T-helper 1 cell treated with Interleukin-12 subunit alpha and Interleukin-12 subunit beta and Interleukin-4 antibody, amounts not matched to agents 30 μg/mL and 1 μg/mL, for 36 hours (primary cell): ENCODE data around the gene DENND4A.

Source experiments
- H3K27ac Mint-ChIP-seq: one replicate; pipeline ENCODE4 v1.8.0; 2021; ENCODE audit warnings: mild to moderate bottlenecking, mixed read lengths
- H3K27me3 Mint-ChIP-seq: one replicate; pipeline ENCODE4 v1.8.0; 2021; ENCODE audit warnings: low read depth, mixed read lengths
- H3K36me3 Mint-ChIP-seq: one replicate; pipeline ENCODE4 v1.8.0; 2021; ENCODE audit warnings: low read depth, mixed read lengths
- H3K4me1 Mint-ChIP-seq: one replicate; pipeline ENCODE4 v1.8.0; 2021; ENCODE audit warnings: low read depth, mixed read lengths
- H3K4me3 Mint-ChIP-seq: one replicate; pipeline ENCODE4 v1.8.0; 2021; ENCODE audit warnings: mild to moderate bottlenecking, moderate library complexity, mixed read lengths
- H3K9me3 Mint-ChIP-seq: one replicate; pipeline ENCODE4 v1.8.0; 2021; ENCODE audit warnings: mixed read lengths

The DENND4A gene

DNA sequence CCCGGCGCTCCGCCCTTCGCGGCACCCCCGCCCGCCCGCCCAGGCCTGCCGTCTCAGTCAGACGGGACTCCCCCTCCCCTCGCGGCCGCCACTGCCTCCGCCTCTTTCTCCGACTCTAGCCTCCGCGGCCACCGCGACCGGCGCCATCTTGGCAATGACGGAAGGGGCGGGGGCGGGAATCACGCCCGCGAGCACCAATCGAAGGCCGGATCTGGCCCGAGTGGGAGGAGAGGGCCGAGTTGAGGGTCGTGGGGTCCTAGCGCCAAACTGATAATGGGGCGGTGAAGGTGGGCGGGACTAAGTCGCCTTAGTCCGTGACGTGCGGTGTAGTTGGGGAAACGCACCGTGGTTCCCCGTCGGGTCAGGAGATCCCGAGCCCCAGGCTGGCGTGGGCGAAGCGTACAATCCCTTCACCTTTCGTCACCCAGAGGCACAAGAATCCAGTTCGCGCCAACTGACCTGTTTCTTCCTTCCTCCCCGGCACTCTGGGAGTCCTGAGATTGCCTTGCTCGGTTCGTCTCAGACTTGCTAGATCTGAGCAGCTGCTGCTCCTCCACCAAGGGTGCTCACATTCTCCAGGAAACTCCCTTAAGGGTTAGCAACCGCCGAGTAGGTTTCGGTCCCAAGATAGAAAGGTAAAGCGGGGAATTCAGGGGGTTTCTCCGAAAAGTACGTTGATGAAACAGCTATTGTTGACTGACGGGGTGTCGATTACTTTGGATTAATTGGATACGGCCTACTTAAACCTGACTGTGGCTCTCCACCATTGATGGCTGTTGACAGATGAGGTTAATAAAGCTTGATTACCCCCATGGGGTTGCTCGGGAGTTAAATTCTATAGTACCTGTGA is at the start of gene DENND4A:
TSS of gene DENND4A (minus strand) at position 156 of the 850 bp plus-strand sequence. CDS start 35,843 bp downstream, outside the sequence.
- Mint-ChIP-seq H3K27ac (peak within 1 kb of the TSS; percentile 100), H3K9me3 (no peaks in the 10 kb centered on the region), H3K4me1 (peaks cover 53% of the 10 kb centered on the region), H3K36me3 (peaks cover 3% of the 10 kb centered on the region), H3K27me3 (no peaks in the 10 kb centered on the region), H3K4me3 (peak within 1 kb of the TSS; percentile 96)

DNA sequence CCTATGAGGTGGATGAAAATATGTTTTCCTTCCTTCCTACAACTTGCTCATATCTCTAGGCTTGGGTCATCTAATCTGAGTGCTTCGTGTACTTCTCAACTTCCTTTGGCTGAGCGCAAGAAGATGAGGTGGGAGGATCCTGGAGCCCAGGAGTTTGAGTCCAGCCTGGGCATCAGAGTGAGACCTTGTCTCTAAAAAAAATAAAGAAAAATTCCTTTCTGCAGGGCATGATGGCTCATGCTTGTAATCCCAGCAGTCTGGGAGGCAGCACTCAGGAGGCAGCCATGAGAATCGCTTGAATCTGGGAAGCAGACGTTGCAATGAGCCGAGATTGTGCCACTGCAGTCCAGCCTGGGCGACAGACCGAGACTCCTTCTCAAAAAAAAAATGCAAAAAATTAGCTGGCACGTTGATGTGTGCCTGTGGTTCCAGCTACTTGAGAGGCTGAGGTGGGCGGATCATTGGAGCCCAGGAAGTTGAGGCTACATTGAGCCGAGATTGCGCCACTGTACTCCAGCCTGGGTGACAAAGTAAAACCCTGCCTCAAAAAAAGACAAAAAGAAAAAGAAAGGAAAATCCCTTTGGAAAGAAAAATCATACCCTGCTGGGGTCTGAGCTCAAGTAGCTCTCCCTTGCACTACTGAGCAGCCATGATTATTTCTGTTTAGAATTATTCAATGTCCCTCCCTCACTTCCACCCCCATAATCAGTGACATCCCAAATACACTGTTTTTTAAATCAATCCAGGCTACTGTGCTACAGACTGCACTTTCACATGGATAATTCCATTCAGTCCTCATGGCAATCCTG is 49.2 kb upstream of the DENND4A start:
- Mint-ChIP-seq H3K36me3 (no peaks in the 10 kb centered on the region), H3K27ac (no peak overlapping the region), H3K9me3 (no peaks in the 10 kb centered on the region), H3K4me3 (no peak overlapping the region), H3K27me3 (peaks cover 8% of the 10 kb centered on the region), H3K4me1 (no peaks in the 10 kb centered on the region)

DNA sequence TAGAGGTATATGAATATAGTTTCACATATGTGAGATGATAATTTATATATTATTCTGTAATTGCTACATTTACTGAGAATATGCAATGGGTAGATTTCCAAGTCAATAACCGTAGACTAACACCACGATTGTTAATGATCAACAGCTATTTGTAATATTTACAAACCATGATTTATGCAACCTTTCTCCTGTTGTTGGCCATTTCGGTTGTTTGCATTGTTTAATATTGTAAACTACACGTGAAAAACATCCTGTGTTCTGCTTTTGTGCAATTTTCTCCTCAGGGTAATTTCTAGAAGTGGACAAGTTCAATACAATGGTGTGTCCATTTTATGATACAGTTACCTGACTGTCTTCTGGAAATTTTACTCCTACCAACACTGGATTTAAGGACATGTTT is 47.9 kb upstream of the DENND4A start:
- Mint-ChIP-seq H3K27ac (no peak overlapping the region), H3K27me3 (peaks cover 8% of the 10 kb centered on the region), H3K4me3 (no peak overlapping the region), H3K4me1 (peaks cover 2% of the 10 kb centered on the region), H3K36me3 (no peaks in the 10 kb centered on the region), H3K9me3 (no peaks in the 10 kb centered on the region)

DNA sequence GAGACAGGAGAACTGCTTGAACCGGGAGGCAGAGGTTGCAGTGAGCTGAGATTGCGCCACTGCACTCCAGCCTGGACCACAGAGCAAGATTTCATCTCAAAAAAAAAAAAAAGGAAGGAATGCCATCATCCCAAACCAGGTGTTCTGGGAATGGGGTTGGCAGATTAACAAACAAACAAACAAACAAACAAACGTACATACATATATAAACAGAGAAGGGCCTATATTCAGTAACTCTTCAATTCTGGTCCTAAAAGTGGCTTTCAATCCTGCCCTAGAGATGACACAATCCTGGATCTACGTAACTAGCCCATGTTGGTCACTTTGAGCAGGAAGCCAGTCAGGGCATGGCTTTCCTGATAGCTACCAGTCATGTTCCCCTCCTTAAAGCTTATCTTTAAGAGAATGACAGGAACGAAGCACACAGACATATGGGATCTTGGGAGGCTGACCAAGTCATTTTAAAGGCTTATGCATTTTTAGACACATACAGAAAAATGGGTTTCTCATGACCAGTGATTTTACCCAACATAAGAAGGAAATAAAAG is 47.3 kb upstream of the DENND4A start:
- Mint-ChIP-seq H3K36me3 (no peaks in the 10 kb centered on the region), H3K27me3 (peaks cover 8% of the 10 kb centered on the region), H3K27ac (no peak overlapping the region), H3K4me3 (no peak overlapping the region), H3K9me3 (no peaks in the 10 kb centered on the region), H3K4me1 (peaks cover 3% of the 10 kb centered on the region)

DNA sequence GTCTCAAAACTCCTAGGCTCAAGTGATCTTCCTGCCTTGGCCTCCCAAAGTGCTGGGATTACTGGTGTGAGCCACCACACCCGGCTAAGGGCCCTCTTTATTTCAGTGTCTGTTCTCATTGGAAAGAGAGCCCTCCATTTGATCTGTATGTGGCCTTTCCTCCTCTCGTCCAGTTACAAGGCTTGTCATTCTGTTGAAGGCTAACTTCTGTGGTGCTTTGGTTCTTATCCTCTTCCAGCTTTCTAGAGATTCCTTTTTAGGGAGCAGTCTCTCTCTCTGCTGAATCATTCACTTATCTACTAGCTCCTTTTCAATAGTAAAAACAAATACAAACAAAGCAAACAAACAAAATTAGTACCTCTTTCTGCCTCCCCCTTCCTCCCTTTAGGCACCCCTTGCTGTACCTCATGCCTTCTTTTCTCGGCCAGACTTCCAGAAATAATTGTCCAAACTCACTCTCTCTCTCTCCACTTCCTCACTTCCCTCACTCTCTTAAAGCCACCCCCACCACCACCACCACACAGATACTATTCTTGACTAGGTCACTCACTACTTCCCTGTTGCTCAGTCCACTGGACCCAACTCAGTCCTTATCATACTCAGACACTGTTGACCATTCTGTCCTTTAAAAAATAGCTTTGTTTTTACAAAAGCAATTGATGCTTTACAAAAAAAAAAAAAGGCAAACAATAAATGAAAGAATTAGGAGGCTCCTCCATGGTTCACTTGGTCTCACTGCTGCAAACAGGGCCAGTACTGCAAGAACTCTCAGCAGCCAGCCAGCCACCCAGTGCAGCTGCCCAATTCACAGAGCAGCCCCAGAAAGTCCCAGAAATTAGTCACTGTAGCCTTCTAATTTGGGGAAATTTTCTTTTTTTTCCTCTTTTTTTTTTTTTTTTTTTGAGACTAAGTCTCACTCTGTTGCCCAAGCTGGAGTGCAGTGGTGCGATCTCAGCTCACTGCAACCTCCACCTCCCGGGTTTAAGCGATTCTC is 45.5 kb upstream of the DENND4A start:
- peaks cover 19% of the 10 kb centered on the region for H3K4me1 Mint-ChIP-seq
- no peaks in the 10 kb centered on the region for H3K9me3 Mint-ChIP-seq
- peak overlapping the region; percentile 23 for H3K27ac Mint-ChIP-seq
- H3K36me3 Mint-ChIP-seq = no peaks in the 10 kb centered on the region
- H3K27me3 Mint-ChIP-seq = peaks cover 4% of the 10 kb centered on the region
- no peak overlapping the region for H3K4me3 Mint-ChIP-seq

DNA sequence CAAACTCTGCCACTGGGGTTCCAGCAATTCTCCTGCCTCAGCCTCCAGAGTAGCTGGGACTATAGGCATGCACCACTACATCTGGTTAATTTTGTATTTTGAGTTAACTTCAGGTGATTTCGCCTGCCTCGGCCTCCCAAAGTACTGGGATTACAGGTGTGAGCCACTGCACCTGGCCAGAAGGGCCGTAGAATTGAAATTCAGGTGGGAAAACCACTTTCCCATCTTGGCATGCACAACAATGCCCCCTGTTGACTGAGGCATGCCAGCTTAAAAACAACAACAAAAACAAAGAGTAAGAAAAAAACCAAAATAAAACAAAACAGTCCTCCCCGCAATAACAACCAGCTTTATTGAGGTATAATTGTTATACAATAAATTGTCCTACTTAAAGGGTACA is 44.6 kb upstream of the DENND4A start:
- Mint-ChIP-seq H3K4me1 (peaks cover 25% of the 10 kb centered on the region), H3K27me3 (peaks cover 4% of the 10 kb centered on the region), H3K27ac (no peak overlapping the region)

DNA sequence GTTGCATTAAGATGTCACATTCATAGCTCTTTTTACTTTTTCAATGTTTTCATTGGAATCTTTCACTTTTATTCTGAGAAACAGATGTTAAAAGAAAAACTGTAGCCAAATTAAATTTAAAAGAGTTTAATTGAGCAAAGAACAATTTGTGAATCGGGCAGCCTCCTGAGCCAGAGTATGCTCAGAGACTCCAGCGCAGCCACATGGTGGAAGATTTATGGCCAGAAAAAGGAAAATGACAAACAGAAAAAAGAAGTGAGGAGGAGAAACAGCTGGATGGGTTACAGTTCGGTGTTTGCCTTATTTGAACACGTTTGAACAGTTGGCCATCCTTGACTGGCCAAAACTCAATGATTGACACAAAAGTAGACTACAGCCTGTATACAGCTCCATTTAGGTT is 43.4 kb upstream of the DENND4A start:
- H3K27me3 Mint-ChIP-seq = no peaks in the 10 kb centered on the region
- H3K4me3 Mint-ChIP-seq = no peak overlapping the region
- no peaks in the 10 kb centered on the region for H3K36me3 Mint-ChIP-seq
- H3K9me3 Mint-ChIP-seq = no peaks in the 10 kb centered on the region
- H3K4me1 Mint-ChIP-seq = peaks cover 30% of the 10 kb centered on the region
- no peak overlapping the region for H3K27ac Mint-ChIP-seq

More for the DNA sequence above, 44.6 kb upstream of the DENND4A start:
- no peak overlapping the region for H3K4me3 Mint-ChIP-seq
- H3K9me3 Mint-ChIP-seq = no peaks in the 10 kb centered on the region
- no peaks in the 10 kb centered on the region for H3K36me3 Mint-ChIP-seq

DNA sequence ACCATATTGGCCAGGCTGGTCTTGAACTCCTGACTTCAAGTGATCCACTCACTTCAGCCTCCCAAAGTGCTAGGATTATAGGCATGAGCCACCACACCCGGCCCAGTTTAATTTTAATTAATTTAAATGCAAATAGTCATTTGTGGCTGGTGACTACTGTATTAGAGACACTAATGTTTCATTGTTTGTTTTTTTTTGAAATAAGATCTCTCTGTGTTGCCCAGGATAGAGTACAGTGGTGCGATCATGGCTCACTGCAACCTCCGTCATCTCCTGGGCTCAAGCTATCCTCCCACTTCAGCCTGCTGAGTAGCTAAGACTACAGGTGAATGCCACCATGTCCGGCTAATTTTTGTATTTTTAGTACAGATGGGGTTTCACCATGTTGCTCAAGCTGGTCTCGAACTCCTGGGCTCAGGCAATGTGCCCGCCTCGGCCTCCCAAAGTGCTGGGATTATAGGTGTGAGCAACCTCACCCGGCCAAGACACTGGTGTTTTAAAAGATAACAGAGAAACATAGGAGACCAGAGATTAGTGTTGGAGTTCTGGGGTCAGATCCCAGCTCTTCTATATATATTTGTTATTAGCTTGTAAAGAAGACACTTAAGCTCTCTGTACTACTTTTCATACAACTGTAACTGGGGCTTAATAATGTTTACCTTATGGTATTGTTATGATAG is 42.6 kb upstream of the DENND4A start:
- Mint-ChIP-seq H3K27ac (peak overlapping the region; percentile 65), H3K36me3 (no peaks in the 10 kb centered on the region), H3K4me1 (peaks cover 33% of the 10 kb centered on the region), H3K4me3 (no peak overlapping the region), H3K27me3 (no peaks in the 10 kb centered on the region), H3K9me3 (no peaks in the 10 kb centered on the region)

DNA sequence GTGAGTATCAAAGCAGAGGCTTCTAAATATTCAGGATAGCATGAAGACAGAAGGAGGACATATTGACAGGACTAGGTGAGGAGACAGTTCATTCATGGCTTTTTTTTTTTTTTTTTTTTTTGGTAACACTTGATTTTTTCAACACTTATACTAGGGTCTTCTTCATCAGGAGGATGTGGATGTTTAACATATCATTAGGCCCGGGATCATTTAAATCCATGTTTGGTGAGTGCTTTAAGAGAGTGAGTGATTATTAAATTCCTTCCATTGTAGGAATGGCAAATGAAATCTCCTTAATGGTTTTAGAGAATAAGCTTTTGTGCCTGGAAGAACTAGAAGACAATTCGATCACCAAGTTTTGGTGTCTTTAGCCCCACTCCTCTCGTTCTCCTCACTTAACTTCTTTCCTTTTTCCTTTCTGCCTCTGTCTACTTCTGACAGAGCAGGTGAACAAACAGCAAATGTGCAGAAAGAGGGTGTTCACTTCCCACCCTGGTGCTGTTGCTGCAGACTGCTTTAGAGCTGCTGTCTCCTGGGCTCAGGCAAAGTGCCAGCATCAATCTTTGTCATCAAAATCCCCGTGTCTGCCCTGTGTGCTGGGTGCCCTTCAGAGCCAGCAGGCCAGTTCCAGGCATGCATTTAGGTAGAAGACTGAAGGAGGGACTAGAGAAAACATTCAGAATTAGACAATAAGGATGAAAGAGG is 41.6 kb upstream of the DENND4A start:
- H3K4me1 Mint-ChIP-seq = peaks cover 42% of the 10 kb centered on the region

DNA sequence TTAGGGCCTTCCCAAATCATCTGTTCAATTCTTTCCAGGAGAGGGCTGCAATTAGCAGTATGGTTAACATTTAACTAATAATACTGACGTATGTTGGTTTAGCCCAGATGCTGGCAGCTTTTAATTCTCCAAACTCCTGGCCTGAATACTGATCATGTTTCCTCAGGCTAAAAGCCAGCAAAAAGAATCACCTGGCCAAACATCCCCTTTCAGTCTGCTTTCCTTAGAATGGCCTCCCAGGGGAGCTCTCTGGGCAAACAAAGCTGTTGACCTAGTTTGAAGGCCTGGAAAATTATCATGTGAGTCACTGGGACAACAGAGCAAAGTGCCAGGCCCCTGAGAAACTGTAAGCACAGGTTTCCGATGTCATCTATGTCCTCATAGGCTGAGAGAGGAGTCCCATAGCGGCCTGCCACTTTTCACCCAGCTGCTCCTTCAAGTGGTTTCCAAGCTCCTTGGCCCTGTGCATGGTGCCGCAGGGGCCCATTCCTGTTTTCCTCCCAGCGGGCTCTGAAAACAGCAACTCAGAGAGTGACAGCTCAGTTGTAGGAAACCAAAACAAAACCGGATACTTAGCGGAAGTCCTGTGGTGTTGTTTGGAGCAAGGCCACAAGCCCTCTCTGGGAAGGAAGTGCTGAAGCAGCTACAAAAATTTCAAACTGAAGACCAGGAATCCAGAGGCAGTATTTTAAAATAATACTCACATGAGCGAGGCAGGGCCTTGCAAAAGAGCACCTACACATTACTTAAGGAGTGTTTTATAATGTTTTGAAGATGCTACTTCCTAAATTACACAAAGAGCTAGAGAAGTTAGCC is 40.7 kb upstream of the DENND4A start:
- Mint-ChIP-seq H3K4me1 (peaks cover 51% of the 10 kb centered on the region), H3K36me3 (no peaks in the 10 kb centered on the region), H3K9me3 (no peaks in the 10 kb centered on the region)

More for the DNA sequence above, 41.6 kb upstream of the DENND4A start:
- no peaks in the 10 kb centered on the region for H3K9me3 Mint-ChIP-seq
- H3K27ac Mint-ChIP-seq = peak overlapping the region; percentile 96
- no peaks in the 10 kb centered on the region for H3K36me3 Mint-ChIP-seq
- H3K27me3 Mint-ChIP-seq = no peaks in the 10 kb centered on the region
- peak overlapping the region; percentile 74 for H3K4me3 Mint-ChIP-seq

DNA sequence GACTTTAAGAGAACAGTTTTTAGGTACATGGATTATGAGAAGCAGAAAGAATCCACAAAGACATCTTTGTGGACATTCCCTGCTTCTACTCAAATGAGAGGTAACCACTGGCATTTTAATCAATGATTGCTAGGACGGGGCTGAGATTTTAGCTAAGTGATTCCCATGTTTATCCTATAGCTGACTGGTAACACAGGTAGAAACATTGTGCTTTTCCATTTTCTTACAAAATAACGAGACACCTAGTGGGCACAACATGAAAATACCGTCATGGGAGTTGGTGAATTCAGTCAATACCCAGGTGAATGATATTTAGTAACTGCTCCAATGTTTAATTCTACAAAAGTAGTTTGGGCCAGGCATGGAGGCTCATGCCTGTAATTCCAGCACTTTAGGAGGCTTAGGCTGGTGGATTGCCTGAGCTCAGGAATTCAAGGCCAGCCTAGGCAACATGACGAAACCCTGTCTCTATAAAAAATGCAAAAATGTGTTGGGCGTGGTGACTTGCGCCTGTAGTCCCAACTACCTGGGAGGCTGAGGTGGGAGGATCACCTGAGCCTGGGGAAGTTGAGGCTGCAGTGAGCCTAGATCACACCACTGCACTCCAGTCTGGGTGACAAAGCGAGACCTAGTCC is 37.2 kb upstream of the DENND4A start:
- H3K4me3 Mint-ChIP-seq = peak overlapping the region; percentile 43
- H3K27me3 Mint-ChIP-seq = no peaks in the 10 kb centered on the region
- no peaks in the 10 kb centered on the region for H3K36me3 Mint-ChIP-seq
- peaks cover 57% of the 10 kb centered on the region for H3K4me1 Mint-ChIP-seq
- peak overlapping the region; percentile 90 for H3K27ac Mint-ChIP-seq
- no peaks in the 10 kb centered on the region for H3K9me3 Mint-ChIP-seq

More for the DNA sequence above, 40.7 kb upstream of the DENND4A start:
- Mint-ChIP-seq H3K4me3 (peak overlapping the region; percentile 74), H3K27ac (peak overlapping the region; percentile 96), H3K27me3 (no peaks in the 10 kb centered on the region)

DNA sequence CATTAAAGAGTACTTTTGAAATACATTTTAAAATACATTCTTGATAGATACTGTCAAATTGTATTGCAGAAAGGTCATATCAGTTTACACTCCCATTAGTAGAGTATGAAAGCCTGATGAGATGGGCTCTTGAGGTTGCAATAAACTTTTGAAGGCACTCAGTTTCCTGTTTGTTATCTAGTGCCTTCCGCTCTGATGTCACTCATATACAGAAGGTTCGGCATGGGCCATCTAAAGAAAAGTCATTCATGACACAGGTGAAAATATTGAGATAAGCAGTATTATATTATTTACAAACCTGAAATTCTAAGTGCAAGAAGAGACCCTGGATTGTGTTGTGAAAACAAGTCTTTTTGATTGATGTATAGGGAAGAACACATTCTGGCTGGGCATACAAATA is 36.5 kb upstream of the DENND4A start:
- Mint-ChIP-seq H3K36me3 (no peaks in the 10 kb centered on the region), H3K27me3 (no peaks in the 10 kb centered on the region), H3K4me1 (peaks cover 55% of the 10 kb centered on the region), H3K27ac (peak overlapping the region; percentile 90), H3K9me3 (no peaks in the 10 kb centered on the region), H3K4me3 (peak overlapping the region; percentile 43)
